Breast epithelium (tissue), 3 donors: Measurements from ENCODE around the gene CAPN2.

Experiments used
- CTCF ChIP-seq, 3 donors: fragments of 450-650 bp; IDR thresholded peaks; one replicate each; pipeline ENCODE4 v1.5.1; 2016 to 2017; ENCODE audit warnings: antibody characterized with exemption in 3 of 3, mild to moderate bottlenecking in 3 of 3, moderate library complexity in 3 of 3
- POLR2A ChIP-seq: fragments of 450-650 bp; IDR thresholded peaks from one replicate; pipeline ENCODE4 v1.6.1; 2016; ENCODE audit warnings: antibody characterized with exemption, mild to moderate bottlenecking, moderate library complexity

- no peak for TF ChIP-seq CTCF (IDR thresholded peaks at IDR 0.05)
- no peak for TF ChIP-seq POLR2A
Observed at GRCh38 chr1:223723351-223723904, 11.1 kb downstream of the CAPN2 start.
